Memory B cell (primary cell): ENCODE results near the gene SPAG8.

Source experiments
- ATAC-seq: fragments of 150-1000 bp; cut with Tn5 transposase; 2 replicates; pipeline ENCODE4 v1.10.0; 2021; ENCODE audit warnings: low read depth, mild to moderate bottlenecking, moderate library complexity
- DNase-seq, 2 donors: peaks; one replicate each; pipeline ENCODE4 v3.0.0; 2022; ENCODE audit warnings: low spot score in 2 of 2
- H3K27ac Mint-ChIP-seq: one replicate; pipeline ENCODE4 v1.8.0; 2022; ENCODE audit warnings: mild to moderate bottlenecking, moderate library complexity, mixed read lengths
- H3K27me3 Mint-ChIP-seq: one replicate; pipeline ENCODE4 v1.8.0; 2022; ENCODE audit warnings: mixed read lengths
- H3K36me3 Mint-ChIP-seq: one replicate; pipeline ENCODE4 v1.8.0; 2022; ENCODE audit warnings: mild to moderate bottlenecking, mixed read lengths
- H3K4me1 Mint-ChIP-seq: one replicate; pipeline ENCODE4 v1.8.0; 2022; ENCODE audit warnings: mixed read lengths
- H3K4me3 Mint-ChIP-seq: one replicate; pipeline ENCODE4 v1.8.0; 2022; ENCODE audit warnings: mild to moderate bottlenecking, moderate library complexity, mixed read lengths
- H3K9me3 Mint-ChIP-seq: one replicate; pipeline ENCODE4 v1.8.0; 2022; ENCODE audit warnings: mixed read lengths

SPAG8 gene

DNA sequence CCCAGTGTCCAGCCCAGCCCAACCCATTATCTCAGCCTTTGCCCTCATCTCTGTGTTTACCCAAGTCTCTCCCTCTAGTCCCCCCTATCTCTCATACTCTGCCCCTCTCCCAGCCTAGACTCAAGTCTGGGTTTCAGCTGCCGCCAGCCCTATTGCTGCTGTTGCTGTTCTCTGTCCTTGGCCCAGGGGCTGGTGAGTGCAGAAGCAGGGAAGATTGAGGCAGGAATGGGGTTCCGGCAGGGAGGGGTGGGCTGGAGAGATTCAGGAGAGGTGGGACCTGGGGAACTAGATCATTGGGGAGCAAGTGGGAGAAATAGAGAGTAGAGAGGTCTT lies 17.7 kb upstream of the SPAG8 start:
- peaks cover 52% of the 10 kb centered on the region for H3K4me1 Mint-ChIP-seq
- no peaks in the 10 kb centered on the region for H3K36me3 Mint-ChIP-seq
- no peaks in the 10 kb centered on the region for H3K9me3 Mint-ChIP-seq
- DNase-seq (no peak), ATAC-seq (no peak)
- peak overlapping the region; percentile 90 for H3K27ac Mint-ChIP-seq
- peak overlapping the region; percentile 93 for H3K4me3 Mint-ChIP-seq
- H3K27me3 Mint-ChIP-seq, result peaks cover 2% of the 10 kb centered on the region

DNA sequence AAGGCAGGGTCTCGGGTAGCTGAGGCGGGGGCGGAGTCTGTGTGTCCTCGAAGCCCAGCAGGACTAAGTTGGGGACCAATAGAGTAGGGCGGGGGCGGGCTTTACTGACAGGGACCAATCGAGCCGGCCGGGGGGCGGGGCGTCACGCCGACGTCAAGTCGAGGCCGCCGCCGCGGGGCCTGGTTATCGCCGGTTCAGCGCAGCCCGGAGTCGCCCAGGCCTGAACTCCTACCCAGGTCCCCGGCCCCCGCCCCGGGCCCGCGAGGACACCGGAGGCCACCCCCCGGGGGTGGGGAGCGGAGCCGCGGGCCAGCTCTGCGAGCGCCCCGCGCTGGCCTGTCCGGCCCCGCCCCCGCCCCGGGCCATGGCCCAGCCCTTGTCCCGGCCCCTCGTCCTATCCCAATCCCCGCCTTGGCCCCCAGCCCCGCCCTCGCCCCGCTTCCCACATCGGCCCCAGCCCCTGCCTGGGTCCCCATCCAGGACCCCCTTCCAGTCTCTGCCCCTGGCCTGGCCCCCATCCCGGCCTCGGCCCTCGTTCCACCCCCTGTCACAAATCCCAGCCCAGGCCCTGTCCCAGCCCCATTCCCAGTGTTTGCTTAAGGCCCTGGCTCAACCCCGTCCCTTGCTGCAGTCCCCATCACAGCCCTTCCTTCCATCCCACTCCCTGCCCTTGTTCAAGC lies 17.2 kb upstream of the SPAG8 start, which contains the start of gene TMEM8B:
TSS of gene TMEM8B (plus strand) at position 145 of the 680 bp plus-strand sequence. CDS start at position 365, 220 bp downstream.
- peak within 1 kb of the TSS; percentile 90 for H3K27ac Mint-ChIP-seq
- DNase-seq, result peak; percentile 80 to 87
- peak; percentile 85 for ATAC-seq
- H3K4me3 Mint-ChIP-seq, result peak within 1 kb of the TSS; percentile 93
- H3K27me3 Mint-ChIP-seq, result peaks cover 2% of the 10 kb centered on the region
- peaks cover 47% of the 10 kb centered on the region for H3K4me1 Mint-ChIP-seq
- H3K9me3 Mint-ChIP-seq, result no peaks in the 10 kb centered on the region
- H3K36me3 Mint-ChIP-seq, result no peaks in the 10 kb centered on the region

DNA sequence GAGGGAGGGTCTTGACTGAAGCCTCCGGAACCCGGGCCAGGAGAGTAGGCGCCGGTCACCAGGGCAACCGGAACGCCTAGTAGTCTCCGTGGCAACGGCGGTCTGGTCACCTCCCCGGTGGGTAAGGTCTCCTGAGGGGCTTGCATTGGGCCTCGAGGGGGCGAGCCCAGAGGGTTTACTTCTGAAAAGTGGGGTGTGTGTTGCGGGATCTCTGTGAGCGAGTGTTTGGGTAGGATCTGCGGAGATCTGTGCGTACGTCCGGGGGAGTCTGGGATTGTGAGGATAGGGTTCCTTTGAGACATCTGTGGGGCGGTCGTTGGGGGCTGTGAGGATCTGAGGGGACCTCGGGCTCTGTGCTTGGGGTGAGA lies 16.6 kb upstream of the SPAG8 start, which contains the start of gene FAM221B:
TSS of gene FAM221B (minus strand) at position 17 of the 368 bp plus-strand sequence. CDS start 2,571 bp downstream, outside the sequence.
- H3K4me1 Mint-ChIP-seq, result peaks cover 43% of the 10 kb centered on the region
- peak within 1 kb of the TSS; percentile 93 for H3K4me3 Mint-ChIP-seq
- DNase-seq (no peak), ATAC-seq (no peak)
- H3K27me3 Mint-ChIP-seq, result peaks cover 2% of the 10 kb centered on the region
- H3K36me3 Mint-ChIP-seq, result no peaks in the 10 kb centered on the region
- H3K9me3 Mint-ChIP-seq, result no peaks in the 10 kb centered on the region
- H3K27ac Mint-ChIP-seq, result peak within 1 kb of the TSS; percentile 90

DNA sequence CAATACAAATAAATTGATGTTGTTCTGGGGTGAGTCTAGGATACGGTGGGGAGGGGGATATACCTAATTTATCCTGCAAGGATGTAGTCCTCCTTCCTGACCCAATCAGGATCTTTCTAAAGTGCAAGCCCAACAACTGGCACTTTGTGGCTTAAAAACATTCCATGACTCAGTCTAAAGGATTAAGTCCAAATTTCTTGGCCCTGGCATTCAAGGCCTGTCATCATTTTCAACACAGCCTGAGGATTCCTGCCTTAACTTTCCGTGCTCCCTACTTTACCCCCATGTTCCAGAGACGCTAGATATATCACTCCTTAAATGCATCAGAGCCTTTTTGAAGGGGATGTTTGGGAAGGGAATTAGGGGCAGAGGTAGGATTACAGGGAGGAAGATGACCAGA lies 15.4 kb upstream of the SPAG8 start:
- DNase-seq, result no peak
- Mint-ChIP-seq H3K27me3 (peaks cover 2% of the 10 kb centered on the region), H3K27ac (peak overlapping the region; percentile 66), H3K4me3 (peak overlapping the region; percentile 90), H3K36me3 (no peaks in the 10 kb centered on the region), H3K4me1 (peaks cover 35% of the 10 kb centered on the region), H3K9me3 (no peaks in the 10 kb centered on the region)
- no peak for ATAC-seq

DNA sequence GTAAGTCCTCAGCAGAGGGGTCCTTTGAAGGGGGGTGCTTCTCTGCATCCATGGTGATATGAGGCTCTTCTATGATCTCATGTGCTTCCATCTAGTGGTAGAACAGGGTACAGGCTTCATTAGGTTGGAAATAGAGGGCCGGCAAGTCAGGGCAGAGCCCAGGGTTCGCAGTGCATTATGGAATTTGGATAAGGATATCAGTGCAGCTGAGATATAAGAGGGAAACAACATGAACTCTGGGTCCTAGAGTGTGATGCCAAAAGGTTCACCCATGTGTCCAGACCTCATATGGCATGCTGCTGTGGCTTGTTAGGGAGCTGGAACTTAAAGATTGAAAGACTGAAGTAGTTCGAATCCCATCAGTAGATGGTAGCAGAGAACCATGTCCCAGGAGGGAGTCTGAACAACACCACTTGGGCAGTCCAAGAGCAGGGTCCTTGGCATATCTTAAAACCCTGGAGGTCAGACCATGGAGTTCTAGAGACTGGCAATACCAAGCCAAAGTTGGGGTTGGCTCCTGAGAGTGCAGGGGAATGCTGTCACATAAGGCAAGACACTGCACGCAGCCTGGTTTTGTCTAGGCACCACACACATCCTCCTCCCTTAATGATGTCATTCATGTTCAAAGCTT lies 14.1 kb upstream of the SPAG8 start:
- Mint-ChIP-seq H3K36me3 (no peaks in the 10 kb centered on the region), H3K27me3 (peaks cover 2% of the 10 kb centered on the region), H3K27ac (no peak overlapping the region), H3K4me1 (peaks cover 29% of the 10 kb centered on the region), H3K4me3 (peak overlapping the region; percentile 19), H3K9me3 (no peaks in the 10 kb centered on the region)
- peak; percentile 50 to 53 for DNase-seq
- ATAC-seq, result peak; percentile 46

DNA sequence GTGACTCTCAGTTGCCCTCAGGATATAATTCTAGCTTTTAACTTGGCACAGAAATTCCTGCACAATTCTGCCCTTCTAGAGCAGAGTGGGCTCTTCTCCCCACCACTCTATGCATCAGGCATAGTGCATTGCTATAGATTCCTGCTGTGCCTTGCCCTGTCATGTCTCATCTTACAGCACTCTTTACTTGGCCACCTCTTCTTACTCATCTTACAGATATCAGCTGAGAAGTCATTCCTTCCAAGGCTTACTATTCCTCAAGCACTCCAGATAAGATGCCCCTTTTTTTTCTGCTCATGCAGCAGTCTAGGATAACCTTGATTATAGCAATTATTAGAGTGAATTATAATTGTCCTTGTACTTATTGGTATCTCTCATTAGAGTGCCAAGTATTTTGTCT lies 10.9 kb upstream of the SPAG8 start:
- DNase-seq, result no peak
- Mint-ChIP-seq H3K9me3 (no peaks in the 10 kb centered on the region), H3K27ac (no peak overlapping the region), H3K4me1 (peaks cover 7% of the 10 kb centered on the region), H3K36me3 (no peaks in the 10 kb centered on the region), H3K27me3 (peaks cover 2% of the 10 kb centered on the region), H3K4me3 (no peak overlapping the region)
- ATAC-seq, result no peak

DNA sequence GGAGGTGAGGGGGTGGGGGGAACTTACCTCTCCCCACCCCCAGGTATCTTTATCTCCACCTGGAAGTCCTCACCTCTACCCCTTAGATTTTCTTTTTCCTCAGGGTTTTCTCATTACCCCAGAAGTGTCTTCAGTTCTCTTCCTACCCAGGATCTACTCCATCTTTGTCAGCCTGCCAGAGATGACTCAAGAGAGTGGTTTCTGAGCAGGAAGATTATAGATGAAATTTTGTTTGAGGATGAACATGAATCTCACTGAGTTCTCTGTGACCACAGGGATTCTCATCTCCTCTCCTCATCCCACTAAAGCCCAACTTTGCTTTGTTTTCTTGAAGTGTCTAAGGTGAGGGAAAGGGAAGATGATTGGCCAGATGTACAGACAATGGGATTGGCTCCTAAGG lies 8.0 kb upstream of the SPAG8 start:
- Mint-ChIP-seq H3K9me3 (peaks cover 1% of the 10 kb centered on the region), H3K27me3 (no peaks in the 10 kb centered on the region), H3K4me1 (no peaks in the 10 kb centered on the region), H3K27ac (no peak overlapping the region), H3K36me3 (no peaks in the 10 kb centered on the region), H3K4me3 (no peak overlapping the region)
- DNase-seq, result no peak
- no peak for ATAC-seq

DNA sequence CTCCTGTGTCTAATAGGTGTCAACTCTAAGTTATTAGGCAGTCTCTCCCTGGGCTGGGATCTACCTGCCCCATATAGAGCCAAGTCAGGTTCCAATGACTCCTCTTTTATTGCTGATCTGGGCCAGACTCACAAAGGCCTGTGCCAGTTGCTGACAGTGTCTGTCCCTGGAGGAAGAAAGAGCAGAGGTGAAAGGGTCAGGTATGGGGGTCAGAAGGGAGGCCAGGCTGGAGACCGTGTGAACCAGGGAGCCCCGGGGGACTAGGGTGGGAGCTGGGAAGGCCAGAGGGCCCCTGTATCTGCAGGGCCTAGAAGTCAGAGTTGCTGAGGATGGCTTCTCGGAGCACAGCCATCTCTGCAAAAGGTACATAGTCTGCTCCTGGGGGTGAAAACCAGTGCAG lies 6.3 kb upstream of the SPAG8 start:
- H3K27me3 Mint-ChIP-seq, result no peaks in the 10 kb centered on the region
- H3K4me1 Mint-ChIP-seq, result peaks cover 4% of the 10 kb centered on the region
- no peak for ATAC-seq
- no peak overlapping the region for H3K4me3 Mint-ChIP-seq
- H3K9me3 Mint-ChIP-seq, result peaks cover 1% of the 10 kb centered on the region
- H3K27ac Mint-ChIP-seq, result no peak overlapping the region
- DNase-seq, result no peak
- no peaks in the 10 kb centered on the region for H3K36me3 Mint-ChIP-seq

DNA sequence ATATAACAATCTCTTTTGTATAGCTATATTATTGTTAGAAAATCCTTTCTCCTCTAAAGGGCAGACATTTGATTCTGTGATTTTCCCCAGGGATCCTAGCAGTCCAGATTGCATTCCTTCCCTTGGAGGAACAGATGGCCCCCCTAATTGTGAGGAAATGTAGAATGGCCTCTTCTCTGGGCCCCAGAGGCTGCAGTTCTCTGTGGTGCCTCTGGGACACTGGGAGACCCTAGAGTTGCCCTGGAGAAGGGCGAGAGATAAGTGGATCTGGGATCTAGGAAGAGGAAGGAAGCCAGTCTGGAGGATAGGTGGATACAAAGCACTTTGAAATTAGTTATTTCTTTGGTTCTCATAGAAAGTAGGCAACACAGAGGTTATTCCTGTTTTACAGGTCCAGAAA lies 4.6 kb upstream of the SPAG8 start:
- Mint-ChIP-seq H3K4me1 (peaks cover 10% of the 10 kb centered on the region), H3K27me3 (no peaks in the 10 kb centered on the region), H3K36me3 (no peaks in the 10 kb centered on the region), H3K4me3 (no peak overlapping the region), H3K27ac (no peak overlapping the region), H3K9me3 (peaks cover 1% of the 10 kb centered on the region)
- ATAC-seq (no peak), DNase-seq (no peak)

DNA sequence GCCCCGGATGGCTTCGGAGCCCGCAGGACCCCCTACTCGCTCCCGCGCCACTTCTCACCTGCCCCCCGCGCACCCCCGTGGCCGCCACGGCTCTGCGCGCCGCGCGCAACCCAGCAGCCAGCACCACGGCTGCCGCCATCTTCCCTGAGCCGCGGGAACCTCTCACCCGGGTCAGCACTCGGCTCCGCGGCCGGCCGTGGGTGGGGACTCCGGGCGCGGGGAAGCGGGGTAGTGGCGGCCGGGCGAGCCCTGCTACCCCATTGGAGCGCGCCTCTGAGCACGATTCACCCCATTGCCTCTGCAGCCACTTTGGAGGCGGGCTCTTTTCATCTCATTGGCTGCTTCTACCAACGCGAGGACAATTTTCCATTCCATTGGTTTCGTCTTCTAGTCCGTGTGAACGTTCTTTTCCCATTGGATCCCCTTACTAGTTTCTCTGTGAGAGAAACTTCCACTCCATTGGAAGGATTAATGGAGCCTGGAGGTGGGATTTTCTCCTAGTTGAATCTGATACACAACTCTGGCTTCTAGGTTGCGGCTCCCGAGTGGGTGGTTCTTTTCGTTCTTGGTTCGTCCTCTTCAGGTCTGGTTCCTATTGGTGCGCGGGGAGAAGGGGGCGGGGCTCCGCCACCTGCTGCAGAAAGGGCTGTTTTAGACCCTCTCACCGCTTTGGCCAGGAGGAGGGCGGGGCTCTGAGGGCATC lies 2.9 kb upstream of the SPAG8 start, which contains the start of gene HINT2:
TSS of gene HINT2 (minus strand) at position 202 of the 703 bp plus-strand sequence. CDS start at position 139, 63 bp downstream.
- Mint-ChIP-seq H3K27ac (peak within 1 kb of the TSS; percentile 97), H3K4me1 (peaks cover 10% of the 10 kb centered on the region), H3K36me3 (no peaks in the 10 kb centered on the region), H3K9me3 (peaks cover 1% of the 10 kb centered on the region), H3K27me3 (no peaks in the 10 kb centered on the region), H3K4me3 (peak within 1 kb of the TSS; percentile 97)
- DNase-seq (peak; percentile 89 to 94), ATAC-seq (peak; percentile 75)

DNA sequence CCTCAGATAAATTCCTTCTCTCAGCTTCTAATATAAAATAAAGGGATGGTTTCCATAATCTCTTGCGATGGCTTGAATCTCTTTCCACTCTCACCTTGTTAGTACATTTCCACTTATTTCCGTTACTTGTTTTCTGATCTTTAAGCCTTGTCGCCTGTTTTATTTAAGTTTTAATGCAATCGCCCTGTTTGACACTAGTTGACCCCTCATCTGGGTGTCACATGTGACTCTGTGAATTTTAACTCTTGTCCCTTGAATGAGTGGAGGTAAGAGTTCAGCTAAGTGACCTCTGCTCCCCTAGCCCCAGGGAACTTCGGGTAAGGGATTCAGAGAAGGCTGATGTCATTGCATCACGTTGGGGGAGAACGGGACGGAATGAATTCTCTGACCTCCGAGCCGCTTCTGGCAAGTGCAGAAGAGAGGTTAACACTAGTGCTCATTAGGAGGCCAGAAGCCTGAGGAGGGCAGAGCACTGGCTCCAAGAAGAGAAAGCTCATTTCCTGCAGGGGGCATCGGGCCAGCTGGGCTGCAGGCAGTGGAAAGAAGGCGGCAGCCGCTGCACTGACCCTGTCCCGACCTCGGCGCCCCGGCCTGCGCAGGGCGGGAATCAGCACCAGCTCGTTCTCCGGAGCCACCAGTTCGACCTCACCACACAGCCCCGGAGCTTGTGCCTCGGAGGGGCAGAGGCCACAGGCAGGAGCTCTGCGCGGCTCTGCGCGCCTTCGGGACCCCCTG lies 2.2 kb upstream of the SPAG8 start:
- peaks cover 10% of the 10 kb centered on the region for H3K4me1 Mint-ChIP-seq
- peaks cover 1% of the 10 kb centered on the region for H3K9me3 Mint-ChIP-seq
- H3K36me3 Mint-ChIP-seq, result no peaks in the 10 kb centered on the region
- H3K27ac Mint-ChIP-seq, result peak overlapping the region; percentile 97
- H3K27me3 Mint-ChIP-seq, result no peaks in the 10 kb centered on the region
- ATAC-seq (peak; percentile 0), DNase-seq (no peak)
- peak overlapping the region; percentile 97 for H3K4me3 Mint-ChIP-seq

DNA sequence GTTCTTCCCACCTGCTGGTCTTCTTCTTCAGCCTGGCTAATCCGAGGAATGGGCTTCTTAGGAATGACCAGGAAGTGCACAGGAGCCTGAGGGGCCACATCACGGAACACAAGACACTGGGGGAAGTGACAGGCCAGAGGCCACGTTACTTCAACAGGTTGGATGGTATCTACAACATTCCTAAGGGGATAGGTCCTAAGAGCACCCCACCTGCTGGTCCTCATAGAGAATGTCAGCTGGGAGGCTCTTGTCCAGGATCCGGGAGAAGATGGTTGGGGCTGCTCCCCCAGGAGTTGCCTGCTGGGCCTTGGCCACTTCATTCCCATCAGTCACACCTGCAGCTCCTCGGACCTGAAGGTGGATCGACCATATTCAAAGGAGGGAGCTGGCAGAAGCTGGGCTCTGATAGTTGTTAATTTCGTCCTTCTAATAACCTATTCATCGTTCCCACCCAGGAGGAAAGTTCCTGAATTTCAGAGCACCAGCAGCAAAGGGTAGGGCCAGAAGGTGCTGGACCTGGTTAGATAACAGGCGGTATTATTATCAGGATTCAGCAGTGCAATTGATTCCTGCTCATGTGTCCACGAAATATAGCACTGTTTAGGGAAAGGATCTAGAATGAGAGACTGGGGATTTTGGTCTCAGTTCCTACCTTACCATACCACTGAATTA lies 1.5 kb upstream of the SPAG8 start:
- H3K27ac Mint-ChIP-seq, result no peak overlapping the region
- peaks cover 1% of the 10 kb centered on the region for H3K9me3 Mint-ChIP-seq
- H3K4me3 Mint-ChIP-seq, result peak overlapping the region; percentile 97
- DNase-seq (no peak), ATAC-seq (no peak)
- peaks cover 3% of the 10 kb centered on the region for H3K36me3 Mint-ChIP-seq
- H3K4me1 Mint-ChIP-seq, result peaks cover 10% of the 10 kb centered on the region
- H3K27me3 Mint-ChIP-seq, result no peaks in the 10 kb centered on the region

DNA sequence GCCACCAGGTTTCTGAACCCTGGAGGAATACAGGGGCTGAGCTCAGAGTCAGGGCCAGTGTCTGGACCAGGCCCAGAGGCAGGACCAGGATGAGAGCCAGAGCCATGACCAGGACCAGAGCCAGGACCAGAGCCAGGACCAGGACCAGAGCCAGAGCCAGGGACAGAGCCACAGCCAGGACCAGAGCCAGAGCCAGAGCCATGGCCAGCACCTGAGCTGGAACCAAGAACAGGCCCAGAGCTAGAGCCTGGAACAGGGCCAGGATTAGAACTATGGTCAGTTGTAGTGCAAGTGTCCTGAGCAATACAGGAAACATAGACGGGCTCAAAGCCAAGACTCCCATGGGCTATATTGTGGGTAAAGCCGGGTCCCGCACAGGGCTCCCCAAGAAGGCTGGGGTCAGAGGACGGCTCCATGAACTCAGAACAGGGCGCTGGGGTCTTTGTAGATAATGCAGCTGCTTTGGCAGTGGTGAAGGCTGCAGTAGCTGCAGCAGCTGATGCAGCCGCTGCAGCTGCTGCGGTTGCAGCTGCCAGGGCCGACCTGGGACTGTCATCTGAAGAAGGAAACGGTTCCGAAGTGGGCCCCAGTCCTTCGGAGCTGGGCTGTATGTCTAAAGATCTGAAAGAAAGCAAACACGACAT lies 559 bp downstream of the SPAG8 start:
- Mint-ChIP-seq H3K27ac (peak overlapping the region; percentile 84), H3K9me3 (peaks cover 1% of the 10 kb centered on the region), H3K36me3 (peaks cover 8% of the 10 kb centered on the region), H3K27me3 (no peaks in the 10 kb centered on the region), H3K4me1 (peaks cover 10% of the 10 kb centered on the region), H3K4me3 (peak overlapping the region; percentile 77)
- no peak for DNase-seq
- no peak for ATAC-seq
